ENCODE measurements around the gene IRF2BP1.

The IRF2BP1 gene

GRCh38 chr19:45890877-45891276, 4.9 kb upstream of the IRF2BP1 start:
- no peaks in the 10 kb centered on the region for H3K27me3 ChIP-seq (ENCODE audit: control insufficient read depth, insufficient read depth, low read length, poor library complexity, severe bottlenecking)
- 83 to 93% methylated on average over 17 of the region's 17 CpGs for WGBS, 2 experiments

GRCh38 chr19:45889210-45889885, 3.4 kb upstream of the IRF2BP1 start:
- Histone ChIP-seq H3K9me3 (ENCODE audit: control insufficient read depth, low read length) (no peaks in the 10 kb centered on the region), H3K27me3 (ENCODE audit: control insufficient read depth, insufficient read depth, low read length, poor library complexity, severe bottlenecking) (no peaks in the 10 kb centered on the region), H3K4me1 (ENCODE audit: control insufficient read depth, insufficient read depth, low read length) (peaks cover 9% of the 10 kb centered on the region), H3K36me3 (ENCODE audit: control insufficient read depth, insufficient read depth, low read length) (peaks cover 4% of the 10 kb centered on the region), H3K4me3 (ENCODE audit: insufficient read depth, low read depth, low read length) (no peak overlapping the region), H3K27ac (ENCODE audit: insufficient read depth, low read depth, low read length, poor library complexity, severe bottlenecking) (no peak overlapping the region)
- 70 to 74% methylated on average over 6 of the region's 6 CpGs for WGBS, 2 experiments

More at GRCh38 chr19:45890877-45891276, 4.9 kb upstream of the IRF2BP1 start:
- Histone ChIP-seq H3K4me3 (ENCODE audit: insufficient read depth, low read depth, low read length) (no peak overlapping the region), H3K4me1 (ENCODE audit: control insufficient read depth, insufficient read depth, low read length) (no peaks in the 10 kb centered on the region), H3K9me3 (ENCODE audit: control insufficient read depth, low read length) (no peaks in the 10 kb centered on the region), H3K36me3 (ENCODE audit: control insufficient read depth, insufficient read depth, low read length) (no peaks in the 10 kb centered on the region), H3K27ac (ENCODE audit: insufficient read depth, low read depth, low read length, poor library complexity, severe bottlenecking) (no peak overlapping the region)

- 52 to 61% methylated on average over 10 of the region's 10 CpGs for WGBS, 2 experiments
- H3K4me1 ChIP-seq (ENCODE audit: control insufficient read depth, insufficient read depth, low read length): peaks cover 10% of the 10 kb centered on the region
- peak overlapping the region; percentile 87 for H3K27ac ChIP-seq (ENCODE audit: insufficient read depth, low read depth, low read length, poor library complexity, severe bottlenecking)
- peaks cover 9% of the 10 kb centered on the region for H3K36me3 ChIP-seq (ENCODE audit: control insufficient read depth, insufficient read depth, low read length)
- no peaks in the 10 kb centered on the region for H3K27me3 ChIP-seq (ENCODE audit: control insufficient read depth, insufficient read depth, low read length, poor library complexity, severe bottlenecking)
- no peaks in the 10 kb centered on the region for H3K9me3 ChIP-seq (ENCODE audit: control insufficient read depth, low read length)
- H3K4me3 ChIP-seq (ENCODE audit: insufficient read depth, low read depth, low read length): peak overlapping the region; percentile 86
Measured at GRCh38 chr19:45887200-45887710, 1.3 kb upstream of the IRF2BP1 start.

GRCh38 chr19:45886427-45887199, 672 bp upstream of the IRF2BP1 start:
- Histone ChIP-seq H3K4me3 (ENCODE audit: insufficient read depth, low read depth, low read length) (peak overlapping the region; percentile 86), H3K4me1 (ENCODE audit: control insufficient read depth, insufficient read depth, low read length) (peaks cover 10% of the 10 kb centered on the region), H3K36me3 (ENCODE audit: control insufficient read depth, insufficient read depth, low read length) (peaks cover 9% of the 10 kb centered on the region), H3K9me3 (ENCODE audit: control insufficient read depth, low read length) (no peaks in the 10 kb centered on the region), H3K27me3 (ENCODE audit: control insufficient read depth, insufficient read depth, low read length, poor library complexity, severe bottlenecking) (no peaks in the 10 kb centered on the region), H3K27ac (ENCODE audit: insufficient read depth, low read depth, low read length, poor library complexity, severe bottlenecking) (peak overlapping the region; percentile 87)
- 1 to 2% methylated on average over 32 of the region's 32 CpGs for WGBS, 2 experiments

GRCh38 chr19:45884682-45885555, 1.0 kb downstream of the IRF2BP1 start:
- peaks cover 9% of the 10 kb centered on the region for H3K36me3 ChIP-seq (ENCODE audit: control insufficient read depth, insufficient read depth, low read length)
- H3K9me3 ChIP-seq (ENCODE audit: control insufficient read depth, low read length): no peaks in the 10 kb centered on the region
- H3K27me3 ChIP-seq (ENCODE audit: control insufficient read depth, insufficient read depth, low read length, poor library complexity, severe bottlenecking): no peaks in the 10 kb centered on the region
- peaks cover 10% of the 10 kb centered on the region for H3K4me1 ChIP-seq (ENCODE audit: control insufficient read depth, insufficient read depth, low read length)
- H3K27ac ChIP-seq (ENCODE audit: insufficient read depth, low read depth, low read length, poor library complexity, severe bottlenecking): no peak overlapping the region
- H3K4me3 ChIP-seq (ENCODE audit: insufficient read depth, low read depth, low read length): peak overlapping the region; percentile 86
- 69 to 70% methylated on average over 72 of the region's 72 CpGs for WGBS, 2 experiments

GRCh38 chr19:45883881-45884681, 1.9 kb downstream of the IRF2BP1 start:
- peaks cover 9% of the 10 kb centered on the region for H3K36me3 ChIP-seq (ENCODE audit: control insufficient read depth, insufficient read depth, low read length)
- peaks cover 10% of the 10 kb centered on the region for H3K4me1 ChIP-seq (ENCODE audit: control insufficient read depth, insufficient read depth, low read length)
- WGBS, 2 experiments: 95 to 96% methylated on average over 57 of the region's 57 CpGs
- no peak overlapping the region for H3K27ac ChIP-seq (ENCODE audit: insufficient read depth, low read depth, low read length, poor library complexity, severe bottlenecking)
- H3K9me3 ChIP-seq (ENCODE audit: control insufficient read depth, low read length): no peaks in the 10 kb centered on the region
- no peak overlapping the region for H3K4me3 ChIP-seq (ENCODE audit: insufficient read depth, low read depth, low read length)
- H3K27me3 ChIP-seq (ENCODE audit: control insufficient read depth, insufficient read depth, low read length, poor library complexity, severe bottlenecking): no peaks in the 10 kb centered on the region

GRCh38 chr19:45883586-45883880, 2.4 kb downstream of the IRF2BP1 start:
- Histone ChIP-seq H3K36me3 (ENCODE audit: control insufficient read depth, insufficient read depth, low read length) (peaks cover 9% of the 10 kb centered on the region), H3K4me3 (ENCODE audit: insufficient read depth, low read depth, low read length) (no peak overlapping the region), H3K27me3 (ENCODE audit: control insufficient read depth, insufficient read depth, low read length, poor library complexity, severe bottlenecking) (no peaks in the 10 kb centered on the region), H3K9me3 (ENCODE audit: control insufficient read depth, low read length) (no peaks in the 10 kb centered on the region), H3K4me1 (ENCODE audit: control insufficient read depth, insufficient read depth, low read length) (peaks cover 10% of the 10 kb centered on the region), H3K27ac (ENCODE audit: insufficient read depth, low read depth, low read length, poor library complexity, severe bottlenecking) (no peak overlapping the region)
- WGBS, 2 experiments: 8 to 27% methylated on average over 4 to 5 of the region's 5 CpGs

GRCh38 chr19:45882652-45883585, 3.0 kb downstream of the IRF2BP1 start:
- H3K36me3 ChIP-seq (ENCODE audit: control insufficient read depth, insufficient read depth, low read length): peaks cover 9% of the 10 kb centered on the region
- H3K27me3 ChIP-seq (ENCODE audit: control insufficient read depth, insufficient read depth, low read length, poor library complexity, severe bottlenecking): no peaks in the 10 kb centered on the region
- peaks cover 10% of the 10 kb centered on the region for H3K4me1 ChIP-seq (ENCODE audit: control insufficient read depth, insufficient read depth, low read length)
- 3 to 5% methylated on average over 47 of the region's 47 CpGs for WGBS, 2 experiments
- peak overlapping the region; percentile 24 for H3K4me3 ChIP-seq (ENCODE audit: insufficient read depth, low read depth, low read length)
- H3K27ac ChIP-seq (ENCODE audit: insufficient read depth, low read depth, low read length, poor library complexity, severe bottlenecking): no peak overlapping the region
- no peaks in the 10 kb centered on the region for H3K9me3 ChIP-seq (ENCODE audit: control insufficient read depth, low read length)
